H9 (cell line): Measurements from ENCODE around the gene SH2B2. TPM values are rescaled to one million over a fixed set of nuclear protein-coding genes. Genes with fewer than 3 reads are reported as not detected.

Experiments
- DNase-seq: peaks from one replicate; pipeline ENCODE4 v3.0.0-alpha.2; 2017
- H2AFZ ChIP-seq: one replicate; pipeline ENCODE4 v1.6.1; 2013; ENCODE audit warnings: mild to moderate bottlenecking, low read length, control low read depth, moderate library complexity
- H2AK5ac ChIP-seq: 2 replicates; pipeline ENCODE4 v1.6.1; 2013; ENCODE audit warnings: low read length, control low read depth, mixed read lengths; ENCODE audit not compliant: insufficient read length
- H2BK120ac ChIP-seq: one replicate; pipeline ENCODE4 v1.6.1; 2013; ENCODE audit warnings: low read depth, mild to moderate bottlenecking, low read length, control low read depth, inconsistent platforms; ENCODE audit not compliant: poor library complexity, severe bottlenecking
- H2BK12ac ChIP-seq: 2 replicates; pipeline ENCODE4 v1.6.1; 2013; ENCODE audit warnings: low read length, control low read depth, mixed read lengths, low read depth; ENCODE audit not compliant: insufficient read length
- H2BK15ac ChIP-seq: 2 replicates; pipeline ENCODE4 v1.6.1; 2013; ENCODE audit warnings: low read depth, low read length, control low read depth
- H2BK20ac ChIP-seq: one replicate; pipeline ENCODE4 v1.6.1; 2013; ENCODE audit warnings: low read depth, mild to moderate bottlenecking, low read length, control low read depth, inconsistent platforms; ENCODE audit not compliant: poor library complexity, severe bottlenecking
- H2BK5ac ChIP-seq: 2 replicates; pipeline ENCODE4 v1.6.1; 2013; ENCODE audit warnings: low read length, control low read depth, mixed read lengths; ENCODE audit not compliant: insufficient read length
- H3K14ac ChIP-seq: 2 replicates; pipeline ENCODE4 v1.6.1; 2013; ENCODE audit warnings: low read length, control low read depth; ENCODE audit not compliant: insufficient read depth
- H3K18ac ChIP-seq: 2 replicates; pipeline ENCODE4 v1.6.1; 2013; ENCODE audit warnings: low read depth, mild to moderate bottlenecking, mixed read lengths, low read length, control low read depth; ENCODE audit not compliant: insufficient read length
- H3K23ac ChIP-seq: 2 replicates; pipeline ENCODE4 v1.6.1; 2013; ENCODE audit warnings: low read length, control low read depth, mixed read lengths, low read depth; ENCODE audit not compliant: insufficient read length
- H3K23me2 ChIP-seq: 2 replicates; pipeline ENCODE4 v1.6.1; 2013; ENCODE audit warnings: low read depth, mild to moderate bottlenecking, mixed read lengths, low read length, control low read depth; ENCODE audit not compliant: insufficient read length, poor library complexity, severe bottlenecking
- H3K27ac ChIP-seq: 2 replicates; pipeline ENCODE4 v1.5.1; 2013; ENCODE audit warnings: low read length, control low read depth, mixed read lengths, low read depth; ENCODE audit not compliant: insufficient read length
- H3K27me3 ChIP-seq: 2 replicates; pipeline ENCODE4 v1.6.1; 2013; ENCODE audit warnings: low read length, control low read depth, inconsistent platforms; ENCODE audit not compliant: insufficient read depth
- H3K4ac ChIP-seq: 2 replicates; pipeline ENCODE4 v1.6.1; 2013; ENCODE audit warnings: low read depth, mild to moderate bottlenecking, control low read depth, inconsistent platforms, low read length, moderate library complexity
- H3K4me1 ChIP-seq: 2 replicates; pipeline ENCODE4 v1.6.1; 2013; ENCODE audit warnings: low read length, control low read depth, inconsistent platforms; ENCODE audit not compliant: insufficient read depth
- H3K4me2 ChIP-seq: 2 replicates; pipeline ENCODE4 v1.6.1; 2013; ENCODE audit warnings: low read length, control low read depth, mixed read lengths; ENCODE audit not compliant: insufficient read length, insufficient read depth
- H3K56ac ChIP-seq: 2 replicates; pipeline ENCODE4 v1.6.1; 2013; ENCODE audit warnings: low read depth, mild to moderate bottlenecking, mixed read lengths, low read length, control low read depth; ENCODE audit not compliant: insufficient read length
- H3K79me1 ChIP-seq: 2 replicates; pipeline ENCODE4 v1.6.1; 2013; ENCODE audit warnings: low read depth, mild to moderate bottlenecking, moderate library complexity, low read length, control low read depth, inconsistent platforms; ENCODE audit not compliant: insufficient read depth, poor library complexity, severe bottlenecking
- H3K79me2 ChIP-seq: 2 replicates; pipeline ENCODE4 v1.6.1; 2013; ENCODE audit warnings: low read length, control low read depth, inconsistent platforms; ENCODE audit not compliant: insufficient read depth
- H3K9ac ChIP-seq: 2 replicates; pipeline ENCODE4 v1.6.1; 2013; ENCODE audit warnings: low read length, control low read depth, mixed read lengths; ENCODE audit not compliant: insufficient read length; ENCODE audit errors: extremely low read depth
- H3K9me3 ChIP-seq: one replicate; pipeline ENCODE4 v1.6.1; 2013; ENCODE audit warnings: low read depth, low read length, inconsistent platforms; ENCODE audit not compliant: control insufficient read depth
- H3T11ph ChIP-seq: one replicate; pipeline ENCODE4 v1.6.1; 2013; ENCODE audit warnings: mild to moderate bottlenecking, low read length, control low read depth, inconsistent platforms
- H4K20me1 ChIP-seq: one replicate; pipeline ENCODE4 v1.6.1; 2013; ENCODE audit not compliant: control insufficient read depth, insufficient read length, insufficient read depth
- H4K5ac ChIP-seq: 2 replicates; pipeline ENCODE4 v1.6.1; 2013; ENCODE audit warnings: low read depth, mild to moderate bottlenecking, mixed read lengths, low read length, control low read depth; ENCODE audit not compliant: insufficient read length
- H4K8ac ChIP-seq: replicated peaks from 2 replicates; pipeline ENCODE4 v1.6.1; 2013; ENCODE audit warnings: low read length, control low read depth, mixed read lengths, low read depth; ENCODE audit not compliant: insufficient read length
- H4K91ac ChIP-seq: 2 replicates; pipeline ENCODE4 v1.6.1; 2013; ENCODE audit warnings: low read depth, mild to moderate bottlenecking, moderate library complexity, mixed read lengths, low read length, control low read depth; ENCODE audit not compliant: insufficient read length
- H3K27ac Mint-ChIP-seq, 3 experiments: 2 replicates in 2 of 3; 3 replicates in 1 of 3; pipeline ENCODE4 v1.8.0; 2020 to 2021; ENCODE audit warnings: mixed read lengths in 3 of 3, mild to moderate bottlenecking in 1 of 3, moderate library complexity in 1 of 3
- H3K27me3 Mint-ChIP-seq: 2 replicates; pipeline ENCODE4 v1.8.0; 2021; ENCODE audit warnings: low read depth, mild to moderate bottlenecking, moderate library complexity, mixed read lengths
- H3K36me3 Mint-ChIP-seq, 3 experiments: 2 replicates in 2 of 3; 3 replicates in 1 of 3; pipeline ENCODE4 v1.8.0; 2020 to 2021; ENCODE audit warnings: low read depth in 3 of 3, mixed read lengths in 3 of 3; ENCODE audit not compliant: insufficient read depth in 1 of 3
- H3K4me1 Mint-ChIP-seq, 2 experiments: 2 replicates each; pipeline ENCODE4 v1.8.0; 2020; ENCODE audit warnings: mixed read lengths in 2 of 2
- H3K4me3 Mint-ChIP-seq, 2 experiments: 2 replicates in 1 of 2; 3 replicates in 1 of 2; pipeline ENCODE4 v1.8.0; 2020 to 2021; ENCODE audit warnings: mild to moderate bottlenecking in 2 of 2, mixed read lengths in 2 of 2, moderate library complexity in 1 of 2
- H3K9me3 Mint-ChIP-seq, 2 experiments: 2 replicates in 1 of 2; 3 replicates in 1 of 2; pipeline ENCODE4 v1.8.0; 2020; ENCODE audit warnings: mild to moderate bottlenecking in 2 of 2, mixed read lengths in 2 of 2, moderate library complexity in 1 of 2
- WGBS: extraction: QIAGEN DNeasy Blood & Tissue Kit; methylation state at CpG from one replicate; pipeline ENCODE4 v1.1.7; 2013; ENCODE audit warnings: missing lambda C conversion rate, low lambda C conversion rate, mixed read lengths; ENCODE audit not compliant: insufficient read length; ENCODE audit errors: extremely low coverage; 5-methylcytosine and 5-hydroxymethylcytosine counted together
- total RNA-seq: library from RNA; stranded (reverse); gene quantifications from 2 replicates; pipeline ENCODE4 v1.2.1, GENCODE V29; 2021
- TF ChIP-seq, protein P1 (sequence below): fragments of 200-600 bp; sonication (generic); conservative IDR thresholded peaks from 3 replicates; pipeline ENCODE4 v1.8.0; 2021; ENCODE audit warnings: antibody characterized with exemption, mild to moderate bottlenecking

Gene SH2B2
- total RNA-seq, 1 experiment from 2014 or later: 10.4 TPM

- Histone ChIP-seq H3K23me2 (no peaks in the 10 kb centered on the region), H4K20me1 (no peaks in the 10 kb centered on the region), H3K9me3 (no peaks in the 10 kb centered on the region), H3K9ac (no peak overlapping the region), H3K27me3 (no peaks in the 10 kb centered on the region), H3T11ph (no peak overlapping the region), H3K4ac (no peak overlapping the region), H3K23ac (no peak overlapping the region), H3K56ac (no peak overlapping the region), H3K14ac (no peak overlapping the region), H2BK5ac (no peak overlapping the region), H2BK120ac (no peak overlapping the region), H2BK15ac (no peak overlapping the region), H2BK20ac (no peak overlapping the region), H4K8ac (no peak overlapping the region), H3K79me2 (no peaks in the 10 kb centered on the region), H2AFZ (no peak overlapping the region), H4K5ac (no peak overlapping the region), H3K4me1 (no peaks in the 10 kb centered on the region; the same call in 1 of the 2 replicates), H2AK5ac (no peak overlapping the region), H2BK12ac (no peak overlapping the region), H4K91ac (no peak overlapping the region), H3K18ac (no peak overlapping the region), H3K27ac (no peak overlapping the region), H3K4me2 (no peak overlapping the region), H3K79me1 (no peaks in the 10 kb centered on the region)
- Mint-ChIP-seq H3K27ac (no peak overlapping the region), H3K36me3 (peaks cover 0 to 4% (median 2%) of the 10 kb centered on the region in 3 experiments; a peak in 3 of 7 replicates), H3K4me3 (no peak overlapping the region), H3K4me1 (peaks cover 5 to 9% of the 10 kb centered on the region in 2 experiments; a peak in 3 of 4 replicates), H3K9me3 (no peaks in the 10 kb centered on the region), H3K27me3 (peaks cover 17% of the 10 kb centered on the region)
- TF ChIP-seq, protein P1, sequence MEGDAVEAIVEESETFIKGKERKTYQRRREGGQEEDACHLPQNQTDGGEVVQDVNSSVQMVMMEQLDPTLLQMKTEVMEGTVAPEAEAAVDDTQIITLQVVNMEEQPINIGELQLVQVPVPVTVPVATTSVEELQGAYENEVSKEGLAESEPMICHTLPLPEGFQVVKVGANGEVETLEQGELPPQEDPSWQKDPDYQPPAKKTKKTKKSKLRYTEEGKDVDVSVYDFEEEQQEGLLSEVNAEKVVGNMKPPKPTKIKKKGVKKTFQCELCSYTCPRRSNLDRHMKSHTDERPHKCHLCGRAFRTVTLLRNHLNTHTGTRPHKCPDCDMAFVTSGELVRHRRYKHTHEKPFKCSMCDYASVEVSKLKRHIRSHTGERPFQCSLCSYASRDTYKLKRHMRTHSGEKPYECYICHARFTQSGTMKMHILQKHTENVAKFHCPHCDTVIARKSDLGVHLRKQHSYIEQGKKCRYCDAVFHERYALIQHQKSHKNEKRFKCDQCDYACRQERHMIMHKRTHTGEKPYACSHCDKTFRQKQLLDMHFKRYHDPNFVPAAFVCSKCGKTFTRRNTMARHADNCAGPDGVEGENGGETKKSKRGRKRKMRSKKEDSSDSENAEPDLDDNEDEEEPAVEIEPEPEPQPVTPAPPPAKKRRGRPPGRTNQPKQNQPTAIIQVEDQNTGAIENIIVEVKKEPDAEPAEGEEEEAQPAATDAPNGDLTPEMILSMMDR: no peak
- no peak for DNase-seq
- no CpG with 5 or more reads among the region's 6 CpGs for WGBS
Observed at GRCh38 chr7:102302025-102302424, 15.4 kb downstream of the SH2B2 start.
